GM12892 (cell line): ENCODE data around the gene PRPSAP2.

Source experiments
- POLR2AphosphoS5 ChIP-seq: IDR thresholded peaks from 2 replicates; pipeline ENCODE4 v1.6.1; 2011; ENCODE audit warnings: low read depth, low read length, control low read depth
- TAF1 ChIP-seq: IDR thresholded peaks from 2 replicates; pipeline ENCODE4 v1.6.1; 2011; ENCODE audit warnings: low read depth, mild to moderate bottlenecking, control low read depth, low read length, borderline replicate concordance

DNA sequence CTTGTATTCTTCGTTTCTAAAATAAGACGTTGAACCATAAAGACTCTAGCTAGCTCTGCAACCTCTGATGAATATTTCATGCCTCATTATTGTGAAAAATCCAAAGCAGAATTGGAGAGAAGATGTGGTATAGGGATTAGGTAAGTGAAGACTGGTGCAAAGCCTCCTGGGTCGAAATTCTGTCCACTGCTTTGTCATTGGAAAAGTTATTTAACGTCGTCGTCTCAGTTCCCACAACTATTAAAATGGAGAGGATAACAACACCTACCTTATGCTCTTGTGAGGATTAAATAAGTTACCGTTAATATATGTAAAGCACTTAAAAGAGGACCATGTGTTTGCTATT lies 1.4 kb upstream of the PRPSAP2 start:
- TF ChIP-seq POLR2AphosphoS5: no peak
- no peak for TF ChIP-seq TAF1
